OCI-LY7 (cell line): ENCODE data around the gene ERGIC1.

Experiments
- CTCF ChIP-seq: fragments of 200-600 bp; sonication (generic); conservative IDR thresholded peaks from 2 replicates; pipeline ENCODE4 v1.5.1; 2014; ENCODE audit warnings: mild to moderate bottlenecking, antibody characterized with exemption, low read length, moderate library complexity, mixed read lengths
- EZH2phosphoT487 ChIP-seq: fragments of 200-600 bp; sonication (generic); IDR thresholded peaks from 2 replicates; pipeline ENCODE4 v1.6.1; 2018; ENCODE audit warnings: low read depth, borderline replicate concordance, mild to moderate bottlenecking, mixed run types, antibody characterized with exemption, low read length, moderate library complexity, mixed read lengths

GRCh38 chr5:172953776-172954675 is 120.0 kb downstream of the ERGIC1 start:
- TF ChIP-seq CTCF: no peak
- TF ChIP-seq EZH2phosphoT487: no peak
